Fibroblast of pulmonary artery (primary cell): ENCODE results near the gene DLD.
"Not testable (repeated sequence)": the region's sequence is repeated elsewhere in the genome, so short reads cannot be mapped to it uniquely, and the experiment has no call there.

Experiments
- DNase-seq: peaks from one replicate; pipeline ENCODE4 v3.0.0-alpha.2; 2010; ENCODE audit warnings: low read depth
- H3K4me3 ChIP-seq: replicated peaks from 2 replicates; pipeline ENCODE4 v1.5.1; 2011; ENCODE audit warnings: low read depth, mild to moderate bottlenecking, control low read depth, low read length, moderate library complexity
- TF ChIP-seq, protein P1 (sequence below): IDR thresholded peaks from 2 replicates; pipeline ENCODE4 v1.5.1; 2011; ENCODE audit warnings: mild to moderate bottlenecking, control low read depth, low read length, inconsistent platforms; ENCODE audit errors: missing control alignments

The DLD gene

DNA sequence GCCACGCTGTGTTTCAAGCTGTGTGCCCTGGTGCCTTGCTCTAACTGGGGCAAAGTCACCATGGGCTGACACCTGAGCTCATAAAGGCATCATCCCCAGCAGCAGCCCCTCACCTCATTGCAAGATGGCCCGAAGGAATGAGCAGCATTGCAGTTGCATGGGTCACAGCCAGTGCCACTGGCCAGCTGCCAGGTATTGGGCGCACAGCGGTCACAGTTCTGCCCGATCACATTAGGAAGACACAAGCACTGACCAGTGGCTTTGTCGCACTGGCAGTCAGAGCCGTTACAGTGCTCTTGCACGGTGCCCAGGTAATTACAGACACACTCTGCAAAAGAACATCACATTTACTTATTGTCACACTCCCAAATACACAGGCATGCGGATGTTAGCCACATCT lies 60.9 kb downstream of the DLD start:
- TF ChIP-seq, protein P1, sequence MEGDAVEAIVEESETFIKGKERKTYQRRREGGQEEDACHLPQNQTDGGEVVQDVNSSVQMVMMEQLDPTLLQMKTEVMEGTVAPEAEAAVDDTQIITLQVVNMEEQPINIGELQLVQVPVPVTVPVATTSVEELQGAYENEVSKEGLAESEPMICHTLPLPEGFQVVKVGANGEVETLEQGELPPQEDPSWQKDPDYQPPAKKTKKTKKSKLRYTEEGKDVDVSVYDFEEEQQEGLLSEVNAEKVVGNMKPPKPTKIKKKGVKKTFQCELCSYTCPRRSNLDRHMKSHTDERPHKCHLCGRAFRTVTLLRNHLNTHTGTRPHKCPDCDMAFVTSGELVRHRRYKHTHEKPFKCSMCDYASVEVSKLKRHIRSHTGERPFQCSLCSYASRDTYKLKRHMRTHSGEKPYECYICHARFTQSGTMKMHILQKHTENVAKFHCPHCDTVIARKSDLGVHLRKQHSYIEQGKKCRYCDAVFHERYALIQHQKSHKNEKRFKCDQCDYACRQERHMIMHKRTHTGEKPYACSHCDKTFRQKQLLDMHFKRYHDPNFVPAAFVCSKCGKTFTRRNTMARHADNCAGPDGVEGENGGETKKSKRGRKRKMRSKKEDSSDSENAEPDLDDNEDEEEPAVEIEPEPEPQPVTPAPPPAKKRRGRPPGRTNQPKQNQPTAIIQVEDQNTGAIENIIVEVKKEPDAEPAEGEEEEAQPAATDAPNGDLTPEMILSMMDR = no peak
- no peak for DNase-seq
- no peak overlapping the region for H3K4me3 ChIP-seq

DNA sequence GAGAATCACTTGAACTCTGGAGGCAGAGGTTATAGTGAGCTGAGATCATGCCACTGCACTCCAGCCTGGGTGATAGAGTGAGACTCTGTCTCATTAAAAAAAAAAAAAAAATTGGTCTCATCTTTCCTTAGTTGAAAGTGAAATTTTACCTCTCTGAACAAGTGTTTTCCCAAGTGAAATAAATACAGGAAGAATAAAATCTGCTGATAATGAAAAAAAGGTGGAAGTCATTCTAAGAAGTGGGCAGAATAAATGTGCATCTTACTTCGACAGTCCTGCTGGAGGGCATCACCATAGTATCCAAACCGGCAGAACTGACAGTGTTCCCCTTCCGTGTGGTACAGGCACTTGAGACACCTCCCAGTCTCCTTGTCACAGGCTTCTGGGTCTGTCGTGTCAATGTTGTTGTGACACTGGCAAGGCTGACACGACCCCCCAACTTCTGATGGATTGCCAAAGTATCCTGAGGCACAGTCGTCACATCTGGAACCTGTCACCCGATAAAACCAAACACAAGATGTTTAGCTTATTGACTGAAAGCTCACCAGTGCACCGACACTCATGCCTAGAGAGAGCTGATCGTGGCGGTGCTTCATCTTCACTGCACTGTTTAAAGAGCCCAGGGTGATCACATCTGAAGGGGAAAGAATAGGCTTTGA lies 62.4 kb downstream of the DLD start:
- TF ChIP-seq, protein P1 = no peak
- no peak for DNase-seq
- H3K4me3 ChIP-seq = no peak overlapping the region

DNA sequence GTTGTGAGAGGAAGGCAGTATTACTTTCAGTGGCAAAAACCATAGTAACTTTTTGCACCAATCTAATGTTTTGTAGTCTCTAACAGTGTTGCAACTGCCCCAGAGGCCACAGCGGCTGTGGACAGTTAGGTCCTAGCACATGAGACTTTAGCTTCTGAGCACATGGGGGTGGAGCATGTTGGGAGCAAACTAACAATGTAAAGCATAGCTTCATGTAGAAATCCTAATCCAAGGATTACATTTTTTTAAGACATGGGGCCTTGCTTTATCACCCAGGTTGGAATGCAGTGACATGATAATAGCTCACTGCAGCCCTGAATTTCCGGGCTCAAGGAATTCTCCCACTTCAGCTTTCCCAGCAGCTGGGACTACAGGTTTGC lies 62.9 kb downstream of the DLD start:
- peak; percentile 40 for DNase-seq
- TF ChIP-seq, protein P1 = no peak
- no peak overlapping the region for H3K4me3 ChIP-seq

DNA sequence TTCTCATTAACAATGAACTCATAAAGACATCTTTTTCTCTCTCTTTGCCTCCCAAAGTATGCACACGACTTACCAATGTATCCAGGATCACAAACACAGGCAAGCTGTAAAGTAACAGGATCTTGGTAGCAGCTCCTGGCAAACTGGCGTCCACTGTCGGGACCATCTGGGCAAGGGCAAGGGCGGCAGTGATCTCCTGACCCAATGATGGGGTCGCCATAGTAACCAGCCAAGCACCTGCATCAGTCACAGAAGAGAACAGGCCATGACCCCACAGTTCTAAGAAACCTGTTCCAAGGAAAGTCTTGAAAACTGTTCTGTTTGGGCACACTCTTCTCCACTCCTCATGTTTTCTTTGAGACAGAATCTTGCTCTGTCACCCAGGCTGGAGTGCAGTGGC lies 64.4 kb downstream of the DLD start:
- TF ChIP-seq, protein P1 = no peak
- no peak for DNase-seq
- no peak overlapping the region for H3K4me3 ChIP-seq

DNA sequence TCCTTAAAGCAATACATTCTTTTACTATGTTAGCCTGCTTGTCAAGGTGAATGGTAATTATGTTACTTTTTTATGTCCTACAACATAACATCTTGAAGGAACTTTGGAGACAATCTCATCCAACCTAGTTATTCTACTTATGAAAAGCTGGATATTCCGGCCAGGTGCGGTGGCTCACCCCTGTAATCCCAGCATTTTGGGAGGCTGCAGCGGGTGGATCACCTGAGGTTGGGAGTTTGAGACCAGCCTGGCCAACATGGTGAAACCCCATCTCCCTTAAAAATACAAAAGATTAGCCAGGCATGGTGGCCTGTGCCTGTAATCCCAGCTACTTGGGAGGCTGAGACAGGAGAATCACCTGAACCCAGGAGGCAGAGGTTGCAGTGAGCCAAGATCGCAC lies 66.0 kb downstream of the DLD start:
- not testable (repeated sequence) for H3K4me3 ChIP-seq, DNase-seq

DNA sequence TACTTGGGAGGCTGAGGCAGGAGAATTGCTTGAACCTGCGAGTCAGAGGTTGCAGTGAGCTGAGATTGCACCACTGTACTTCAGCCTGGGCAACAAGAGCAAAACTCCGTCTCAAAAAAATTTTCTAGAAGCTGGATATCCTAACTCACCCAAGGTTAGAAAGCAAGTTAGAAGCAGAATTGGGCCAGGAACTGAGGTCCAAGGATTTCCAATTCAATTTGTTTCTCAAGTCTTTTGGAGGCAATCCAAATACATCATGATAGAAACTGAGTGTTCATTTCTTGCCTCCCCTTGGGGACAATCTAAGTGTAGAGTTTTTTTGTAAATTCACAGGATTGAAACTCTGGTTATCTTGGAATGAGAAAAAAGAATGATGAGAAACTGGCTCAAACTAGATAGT lies 66.5 kb downstream of the DLD start:
- DNase-seq = no peak
- TF ChIP-seq, protein P1 = no peak
- H3K4me3 ChIP-seq = no peak overlapping the region

DNA sequence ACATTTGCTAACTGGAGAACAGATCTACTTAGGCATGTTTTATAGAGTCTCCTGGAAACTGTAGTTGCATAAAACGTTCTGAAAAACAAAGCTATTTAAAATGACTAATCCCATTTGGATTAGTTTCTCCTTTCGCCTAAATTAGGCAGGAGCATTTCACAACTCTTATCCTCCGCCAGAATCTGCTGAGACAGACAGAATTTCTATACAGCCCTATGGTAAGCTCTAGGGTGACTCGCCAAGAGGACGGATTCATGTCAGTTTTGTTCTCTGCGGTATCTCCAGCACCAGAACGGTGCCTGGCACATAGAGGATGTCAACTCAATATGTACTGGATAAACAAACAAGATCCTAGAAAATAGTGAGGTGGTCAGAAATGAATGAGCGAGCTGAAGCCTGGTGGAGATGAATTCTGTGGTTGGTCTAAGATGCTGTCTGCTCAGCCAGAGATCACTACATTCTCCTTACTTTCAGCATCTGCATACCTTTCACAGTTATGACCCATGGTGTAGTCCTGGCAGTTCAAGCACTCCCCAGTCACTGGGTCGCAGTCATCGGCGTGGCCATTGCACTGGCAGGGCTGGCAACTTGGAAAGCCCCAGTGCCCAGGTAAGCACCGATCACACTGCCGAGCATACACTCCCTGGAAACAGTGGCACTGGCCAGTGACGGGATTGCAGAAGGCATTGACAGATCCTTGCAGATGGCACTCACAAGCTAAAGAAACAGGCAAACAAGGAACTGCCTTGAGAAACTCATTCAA lies 68.0 kb downstream of the DLD start:
- TF ChIP-seq, protein P1 = no peak
- H3K4me3 ChIP-seq = no peak overlapping the region
- peak; percentile 91 for DNase-seq
